SK-N-SH treated with all-trans-retinoic acid at 6 μM for 48 hours (cell line): ENCODE data around the gene PDGFD.

ENCODE experiments used
- ARNTL ChIP-seq: fragments of 450-650 bp; formaldehyde crosslinking; IDR thresholded peaks from 2 replicates; pipeline ENCODE4 v1.5.0; 2020; ENCODE audit warnings: low read depth, mild to moderate bottlenecking, moderate library complexity, borderline replicate concordance
- CREB5 ChIP-seq: fragments of 250-450 bp; sonication (Bioruptor Pico); IDR thresholded peaks from 2 replicates; pipeline ENCODE4 v1.5.1; 2020; ENCODE audit warnings: low read depth, mild to moderate bottlenecking, moderate library complexity
- CSDC2 ChIP-seq: fragments of 250-450 bp; sonication (Bioruptor Pico); IDR thresholded peaks from 2 replicates; pipeline ENCODE4 v1.5.0; 2020; ENCODE audit warnings: mild to moderate bottlenecking, moderate library complexity
- GLIS3 ChIP-seq: fragments of 250-450 bp; sonication (Bioruptor Pico); IDR thresholded peaks from 2 replicates; pipeline ENCODE4 v1.5.0; 2020; ENCODE audit warnings: mild to moderate bottlenecking, moderate library complexity
- ISL1 ChIP-seq: fragments of 250-450 bp; sonication (Bioruptor Pico); IDR thresholded peaks from 2 replicates; pipeline ENCODE4 v2.1.2; 2022; ENCODE audit warnings: mild to moderate bottlenecking, moderate library complexity
- OSR1 ChIP-seq: fragments of 250-450 bp; sonication (Bioruptor Pico); IDR thresholded peaks from 2 replicates; pipeline ENCODE4 v1.8.0; 2022; ENCODE audit warnings: moderate library complexity, mild to moderate bottlenecking, inconsistent platforms
- PATZ1 ChIP-seq: fragments of 250-450 bp; sonication (Bioruptor Pico); IDR thresholded peaks from 2 replicates; pipeline ENCODE4 v1.8.0; 2020; ENCODE audit warnings: mild to moderate bottlenecking, moderate library complexity, borderline replicate concordance
- RARB ChIP-seq: fragments of 250-450 bp; sonication (Bioruptor Pico); IDR thresholded peaks from 2 replicates; pipeline ENCODE4 v1.8.0; 2021; ENCODE audit warnings: mild to moderate bottlenecking, moderate library complexity
- ZNF565 ChIP-seq: fragments of 450-650 bp; formaldehyde crosslinking; conservative IDR thresholded peaks from 2 replicates; pipeline ENCODE4 v1.5.0; 2020; ENCODE audit warnings: low read depth, mild to moderate bottlenecking, moderate library complexity
- ZNF8 ChIP-seq: fragments of 450-650 bp; formaldehyde crosslinking; IDR thresholded peaks from 2 replicates; pipeline ENCODE4 v1.5.0; 2020; ENCODE audit warnings: mild to moderate bottlenecking, moderate library complexity

- TF ChIP-seq GLIS3 (CRISPR knock-in tag), result no peak
- TF ChIP-seq OSR1, result no peak
- TF ChIP-seq CSDC2 (CRISPR knock-in tag), result no peak
- TF ChIP-seq CREB5 (CRISPR knock-in tag), result no peak
- TF ChIP-seq RARB (CRISPR knock-in tag), result no peak
- TF ChIP-seq ARNTL (CRISPR knock-in tag), result no peak
- TF ChIP-seq ZNF8 (CRISPR knock-in tag), result no peak
- no peak for TF ChIP-seq ZNF565 (CRISPR knock-in tag)
- TF ChIP-seq ISL1 (CRISPR knock-in tag), result no peak
- TF ChIP-seq PATZ1 (CRISPR knock-in tag), result no peak
These were observed 196.0 kb downstream of the PDGFD start for GRCh38 chr11:103967985-103968384.
